Peyer's patch (tissue), 4 donors: ENCODE data around the gene SLC2A4RG.

Source experiments
- POLR2A ChIP-seq, 2 donors: fragments of 450-650 bp; IDR thresholded peaks; one replicate each; pipeline ENCODE4 v1.5.1; 2017; ENCODE audit warnings: antibody characterized with exemption in 2 of 2, mild to moderate bottlenecking in 2 of 2, moderate library complexity in 2 of 2
- TF ChIP-seq, protein P1 (sequence below), 6 experiments: fragments of 450-650 bp in 4 of 6; fragments of 200-600 bp in 2 of 6; sonication (generic) in 1 of 6; IDR thresholded peaks; one replicate each; pipeline ENCODE4 v1.5.1; 2017 to 2019; ENCODE audit warnings: antibody characterized with exemption in 6 of 6, mild to moderate bottlenecking in 3 of 6, moderate library complexity in 1 of 6

DNA sequence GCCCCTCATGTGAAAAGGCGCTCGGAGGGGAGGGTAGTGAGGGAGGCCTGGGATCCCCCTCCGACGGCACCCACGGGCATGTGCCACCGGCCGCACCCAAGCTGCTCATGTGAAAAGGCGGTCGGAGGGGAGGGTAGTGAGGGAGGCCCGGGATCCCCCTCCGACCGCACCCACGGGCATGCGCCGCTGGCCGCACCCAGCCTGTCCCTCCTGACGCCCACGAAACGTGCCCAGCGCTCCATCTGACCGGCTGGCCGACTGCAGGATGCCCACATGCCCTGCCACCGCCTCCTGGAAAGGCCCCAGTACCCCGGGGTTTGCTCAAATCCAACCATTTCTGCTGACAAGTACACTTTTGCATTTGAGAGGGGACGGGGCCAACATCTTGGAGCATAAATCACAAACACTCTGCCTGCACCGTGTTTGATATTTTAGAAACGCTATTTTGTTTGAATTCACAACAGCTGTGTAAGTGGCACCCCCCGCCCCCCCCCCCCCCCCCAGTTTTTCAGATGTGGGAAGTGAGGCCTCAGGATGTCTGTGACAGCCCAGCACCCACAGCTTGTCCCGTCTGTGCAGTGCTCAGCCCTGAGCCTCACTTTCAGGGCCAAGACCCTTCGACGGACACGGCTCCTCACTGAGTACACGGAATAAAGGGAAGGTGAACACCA is 34.1 kb downstream of the SLC2A4RG start:
- TF ChIP-seq, protein P1, sequence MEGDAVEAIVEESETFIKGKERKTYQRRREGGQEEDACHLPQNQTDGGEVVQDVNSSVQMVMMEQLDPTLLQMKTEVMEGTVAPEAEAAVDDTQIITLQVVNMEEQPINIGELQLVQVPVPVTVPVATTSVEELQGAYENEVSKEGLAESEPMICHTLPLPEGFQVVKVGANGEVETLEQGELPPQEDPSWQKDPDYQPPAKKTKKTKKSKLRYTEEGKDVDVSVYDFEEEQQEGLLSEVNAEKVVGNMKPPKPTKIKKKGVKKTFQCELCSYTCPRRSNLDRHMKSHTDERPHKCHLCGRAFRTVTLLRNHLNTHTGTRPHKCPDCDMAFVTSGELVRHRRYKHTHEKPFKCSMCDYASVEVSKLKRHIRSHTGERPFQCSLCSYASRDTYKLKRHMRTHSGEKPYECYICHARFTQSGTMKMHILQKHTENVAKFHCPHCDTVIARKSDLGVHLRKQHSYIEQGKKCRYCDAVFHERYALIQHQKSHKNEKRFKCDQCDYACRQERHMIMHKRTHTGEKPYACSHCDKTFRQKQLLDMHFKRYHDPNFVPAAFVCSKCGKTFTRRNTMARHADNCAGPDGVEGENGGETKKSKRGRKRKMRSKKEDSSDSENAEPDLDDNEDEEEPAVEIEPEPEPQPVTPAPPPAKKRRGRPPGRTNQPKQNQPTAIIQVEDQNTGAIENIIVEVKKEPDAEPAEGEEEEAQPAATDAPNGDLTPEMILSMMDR (IDR thresholded peaks at IDR 0.05) = no peak
- TF ChIP-seq POLR2A (IDR thresholded peaks at IDR 0.05) = no peak
